Pancreas (tissue), 10 donors: ENCODE measurements around the gene DIMT1. TPM values are rescaled to one million over a fixed set of nuclear protein-coding genes. Genes with fewer than 3 reads are reported as not detected.
A peak's percentile ranks its signal among the peaks of the same experiment; 100 is the strongest.

Experiments used
- ATAC-seq, 4 donors: fragments of 200-7000 bp; cut with Tn5 transposase; one replicate each; pipeline versions ENCODE4 v1.8.0 to v1.9.1; 2020; ENCODE audit warnings: mild to moderate bottlenecking in 4 of 4, moderate library complexity in 4 of 4
- DNase-seq, 6 donors: peaks; one replicate each; pipeline ENCODE4 v3.0.0-alpha.2; 2020
- FAIRE-seq: peaks from 2 replicates; lab custom pipeline; 2012; peaks lifted over from hg19 to GRCh38; lab: Jason Lieb, UNC
- H3K27ac ChIP-seq, 4 donors: fragments of 200-600 bp; sonication (generic); 1 replicate in 3 of 4; 2 replicates in 1 of 4; pipeline versions ENCODE4 v1.5.0 to v1.8.0; 2020
- H3K27me3 ChIP-seq, 4 donors: fragments of 200-600 bp; one replicate each; pipeline ENCODE4 v1.8.0; 2021
- H3K36me3 ChIP-seq, 3 donors: fragments of 200-600 bp; sonication (generic) in 1 of 3; one replicate each; pipeline versions ENCODE4 v1.5.0 to v1.8.0; 2020 to 2021
- H3K4me1 ChIP-seq, 3 donors: fragments of 200-600 bp; one replicate each; pipeline ENCODE4 v1.8.0; 2021
- H3K4me3 ChIP-seq, 4 donors: fragments of 200-600 bp; sonication (generic) in 2 of 4; one replicate each; pipeline versions ENCODE4 v1.5.0 to v1.8.0; 2020 to 2021
- H3K9me3 ChIP-seq, 4 donors: fragments of 200-600 bp; one replicate each; pipeline ENCODE4 v1.8.0; 2021
- CTCF ChIP-seq, 4 donors: fragments of 200-600 bp; sonication (generic) in 3 of 4; IDR thresholded peaks; one replicate each; pipeline versions ENCODE4 v1.5.0 to v1.8.0; 2021; ENCODE audit warnings: antibody characterized with exemption in 4 of 4
- WGBS, 2 donors: extraction: QIAGEN DNeasy Blood & Tissue Kit; methylation state at CpG; one replicate each; pipeline ENCODE4 v1.1.7; 2013; 5-methylcytosine and 5-hydroxymethylcytosine counted together
- intact Hi-C, 3 donors: fragments of 100-400 bp; cut with DNase I; formaldehyde crosslinking; loops; one replicate each; pipeline versions ENCODE4 v1.11.1 to v1.14.2; 2022
- polyA plus RNA-seq, 2 donors: library from polyadenylated mRNA; stranded (reverse); fragments of 200-250 nt; gene quantifications; one replicate each; pipeline ENCODE4 v1.2.3, GENCODE V29; 2013
- total RNA-seq, 6 donors: library from RNA; stranded (reverse); fragmentation: NEBNext Ultra II Directional in 4 of 6; extraction: Animal tissue kit (Norgen Biotek cat#: 25700) in 4 of 6; gene quantifications; one replicate each; pipeline versions ENCODE4 v1.2.1 to v1.2.4, GENCODE V29; 2021 to 2023
- donor health status: healthy with polysubstance abuse.
- donor health status: DM: no; HTN: no; CAD: no; lungs with moderate emphysema.
- donor health status: DM: no; HTN: no; CAD: no.
- donor health status: control.
- donor health status: control.
- donor health status: Bipolar disorder and iron deficiency.
- donor health status: DM: yes; HTN: yes; CAD: no.
- donor health status: DM: no; HTN: no; CAD: no.
- donor health status: DM: no; HTN: no; CAD: no.
- donor health status: DM: yes; HTN: yes; CAD: no.

DIMT1 gene
- total and polyA plus RNA-seq, 8 donors = 8.0 to 26.3 (median 12.1) TPM

GRCh38 chr5:62418462-62419076 is 14.9 kb upstream of the DIMT1 start:
- no peak overlapping the region for H3K27ac ChIP-seq
- H3K4me3 ChIP-seq = no peak overlapping the region
- 86 to 88% methylated on average over 4 of the region's 4 CpGs for WGBS, 2 donors
- no peak for DNase-seq
- ATAC-seq = no peak
- TF ChIP-seq CTCF (IDR thresholded peaks at IDR 0.05) = no peak
- H3K36me3 ChIP-seq = no peaks in the 10 kb centered on the region
- no peaks in the 10 kb centered on the region for H3K9me3 ChIP-seq
- no peaks in the 10 kb centered on the region for H3K27me3 ChIP-seq
- H3K4me1 ChIP-seq = peaks cover 0 to 13% (median 0%) of the 10 kb centered on the region in 3 donors
- FAIRE-seq = no peak
- intact Hi-C loops = no loop called here

GRCh38 chr5:62413711-62414110 is 10.0 kb upstream of the DIMT1 start:
- H3K36me3 ChIP-seq = no peaks in the 10 kb centered on the region
- peaks cover 0 to 8% (median 0%) of the 10 kb centered on the region in 3 donors for H3K4me1 ChIP-seq
- H3K27ac ChIP-seq = no peak overlapping the region
- FAIRE-seq = no peak
- no peak for DNase-seq
- WGBS, 2 donors = 42 to 58% methylated on average over 3 of the region's 3 CpGs
- peak overlapping the region in 3 of 4 donors; percentile 57 to 96 (median 88) for H3K4me3 ChIP-seq
- ATAC-seq = no peak
- H3K27me3 ChIP-seq = no peaks in the 10 kb centered on the region
- TF ChIP-seq CTCF (IDR thresholded peaks at IDR 0.05) = no peak
- intact Hi-C loops = no loop called here
- H3K9me3 ChIP-seq = no peaks in the 10 kb centered on the region

- Histone ChIP-seq H3K4me1 (peaks cover 0 to 8% (median 0%) of the 10 kb centered on the region in 3 donors), H3K9me3 (no peaks in the 10 kb centered on the region), H3K27ac (peak within 1 kb of the TSS; percentile 36 to 63 (median 48)), H3K27me3 (no peaks in the 10 kb centered on the region), H3K4me3 (peak within 1 kb of the TSS; percentile 57 to 97 (median 92)), H3K36me3 (no peaks in the 10 kb centered on the region)
- intact Hi-C loops = no loop called here
- 0% methylated on average over 66 of the region's 66 CpGs for WGBS, 2 donors
- DNase-seq = peak; percentile 98 to 99 (median 98)
- ATAC-seq = peak; percentile 97 to 100 (median 99)
- peak; percentile 96 for FAIRE-seq
- TF ChIP-seq CTCF (IDR thresholded peaks at IDR 0.05) = no peak
These were observed 9.0 kb upstream of the DIMT1 start, which contains the start of gene IPO11 for GRCh38 chr5:62412549-62413329. Gene IPO11 (plus strand): TSS chr5:62412763. CDS start chr5:62437280, 24,517 bp downstream.

DNA sequence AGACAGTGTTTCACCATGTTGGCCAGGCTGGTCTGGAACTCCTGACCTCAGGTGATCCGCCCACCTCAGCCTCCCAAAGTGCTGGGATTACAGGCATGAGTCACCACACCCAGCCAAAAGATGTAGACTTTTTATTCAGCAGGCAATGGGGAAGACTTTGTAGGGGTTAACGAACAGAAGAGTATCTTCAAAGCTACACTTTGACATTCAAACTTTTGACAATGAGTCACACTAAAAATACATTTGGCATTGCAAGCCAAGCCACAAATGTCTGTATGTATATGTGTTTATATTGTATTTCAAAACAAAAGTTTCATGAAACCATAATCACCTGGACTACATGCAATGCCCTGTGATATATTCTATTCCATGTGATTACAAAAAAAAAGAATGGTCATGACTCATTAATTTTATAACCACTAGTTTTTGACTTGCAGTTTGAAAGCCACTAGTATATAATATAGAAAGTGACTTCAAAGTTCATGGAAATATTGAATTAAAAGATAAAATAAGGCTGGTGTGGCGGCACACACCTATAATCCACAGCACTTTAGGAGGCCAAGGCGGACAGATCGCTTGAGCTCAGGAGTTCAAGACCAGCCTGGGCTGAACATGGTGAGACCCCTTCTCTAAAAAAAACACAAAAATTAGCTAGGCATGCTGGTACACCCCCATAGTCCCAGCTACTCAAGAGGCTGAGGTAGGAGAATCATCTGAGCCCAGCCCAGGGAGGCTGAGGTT is 8.3 kb downstream of the DIMT1 start:
- Histone ChIP-seq H3K4me3 (no peak overlapping the region), H3K27me3 (no peaks in the 10 kb centered on the region), H3K27ac (no peak overlapping the region), H3K4me1 (no peaks in the 10 kb centered on the region), H3K36me3 (peaks cover 0 to 38% (median 17%) of the 10 kb centered on the region in 3 donors), H3K9me3 (no peaks in the 10 kb centered on the region)
- FAIRE-seq (no peak), DNase-seq (no peak), ATAC-seq (no peak)
- no peak for TF ChIP-seq CTCF (IDR thresholded peaks at IDR 0.05)
- WGBS, 2 donors = 85 to 88% methylated on average over 5 of the region's 5 CpGs
- intact Hi-C loops = no loop called here
